Measurements from ENCODE around the gene FRAS1.

GRCh38 chr4:78099058-78099457 lies 41.9 kb downstream of the FRAS1 start:
- TF ChIP-seq CTCF (IDR thresholded peaks at IDR 0.05; ENCODE audit: borderline replicate concordance, extremely low read depth, low read length, poor library complexity, severe bottlenecking) (no peak), EZH2 (IDR thresholded peaks at IDR 0.05; ENCODE audit: borderline replicate concordance, low read depth, low read length, severe bottlenecking) (no peak)

Data from DND-41 (cell line).